Kidney capillary endothelial cell (primary cell): ENCODE results near the gene FAM228B.
"Not testable (repeated sequence)": the region's sequence is repeated elsewhere in the genome, so short reads cannot be mapped to it uniquely, and the experiment has no call there.

Source experiments
- DNase-seq: peaks from one replicate; pipeline ENCODE4 v3.0.0-alpha.2; 2018; ENCODE audit warnings: low spot score

The FAM228B gene

DNA sequence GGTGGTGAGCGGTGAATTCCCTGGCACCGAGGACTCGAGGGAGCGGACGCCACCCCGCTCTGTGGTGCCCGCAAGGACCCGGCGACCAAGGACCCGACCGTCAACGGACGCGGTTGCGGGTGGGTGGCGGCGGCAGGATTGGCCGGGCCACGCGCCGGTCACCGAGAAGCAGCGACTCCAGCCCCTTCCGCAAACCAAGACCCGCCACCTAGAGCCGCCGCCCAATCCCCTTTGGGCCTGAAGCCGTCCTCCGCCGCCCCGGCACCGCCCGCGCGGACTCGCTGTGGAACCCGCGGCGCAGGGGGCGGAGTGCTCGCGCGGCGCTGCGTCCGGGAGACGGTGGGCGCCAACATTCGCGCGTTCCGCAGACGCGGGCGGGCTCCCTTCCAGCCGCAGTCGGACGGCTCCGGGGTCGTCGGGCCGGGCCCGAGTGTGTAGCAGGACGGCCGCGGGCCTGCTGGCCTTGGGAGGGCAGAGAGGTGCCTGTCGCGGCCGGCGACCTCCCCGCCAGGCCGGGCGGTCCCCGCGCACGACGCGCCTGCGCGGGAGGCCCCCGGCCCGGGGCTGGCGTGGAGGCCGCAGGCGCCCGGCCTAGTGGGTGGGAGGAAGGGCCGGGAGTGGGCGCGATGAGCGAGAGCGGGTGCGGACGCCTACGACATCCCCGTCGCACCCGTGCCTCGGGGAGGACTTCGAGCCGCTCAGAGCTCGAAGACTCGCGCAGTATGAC is at the start of gene FAM228B, which contains the start of gene PFN4:
FAM228B (plus strand) TSS at position 275 of the 727 bp plus-strand sequence. CDS start 893 bp downstream, outside the sequence.
PFN4 (minus strand) TSS at position 140 of the 727 bp plus-strand sequence. CDS start 799 bp downstream, outside the sequence.
- DNase-seq: peak; percentile 70

DNA sequence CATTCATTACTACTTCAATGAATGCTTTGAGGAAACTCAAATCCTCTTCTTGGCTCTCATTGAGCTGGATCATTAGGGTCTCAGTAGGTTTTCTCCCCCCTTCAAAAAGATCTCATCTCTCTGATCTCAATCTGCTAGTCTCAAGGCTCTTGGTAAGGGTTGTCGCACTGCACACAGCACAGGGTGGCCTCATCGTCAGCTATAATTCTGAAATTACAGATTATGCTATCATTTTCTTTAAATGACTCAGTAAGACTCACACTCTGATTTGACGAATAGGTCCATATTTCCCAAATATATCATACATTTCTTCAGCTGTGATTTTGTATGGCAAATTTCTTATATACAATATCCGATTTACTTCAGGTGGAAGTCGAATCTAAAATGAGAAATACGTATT is 49.5 kb upstream of the FAM228B start:
- no peak for DNase-seq

DNA sequence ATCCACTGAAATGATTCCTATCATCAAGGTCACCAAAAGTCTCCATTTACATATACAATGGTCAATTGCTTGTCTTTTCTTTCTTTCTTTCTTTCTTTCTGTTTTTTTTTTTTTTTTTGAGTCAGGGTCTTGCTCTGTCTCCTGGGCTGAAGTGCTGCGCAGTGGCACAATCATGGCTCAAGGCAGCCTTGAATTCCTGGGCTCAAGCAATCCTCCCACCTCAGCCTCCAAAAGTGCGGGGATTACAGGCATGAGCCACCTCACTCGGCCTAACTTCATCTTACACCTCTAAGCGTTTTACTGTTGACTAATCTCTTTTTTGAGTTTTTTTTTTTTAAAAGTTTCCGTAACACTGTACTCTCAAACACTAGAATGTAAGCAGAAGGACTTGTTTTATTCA is 48.0 kb upstream of the FAM228B start:
- no peak for DNase-seq

DNA sequence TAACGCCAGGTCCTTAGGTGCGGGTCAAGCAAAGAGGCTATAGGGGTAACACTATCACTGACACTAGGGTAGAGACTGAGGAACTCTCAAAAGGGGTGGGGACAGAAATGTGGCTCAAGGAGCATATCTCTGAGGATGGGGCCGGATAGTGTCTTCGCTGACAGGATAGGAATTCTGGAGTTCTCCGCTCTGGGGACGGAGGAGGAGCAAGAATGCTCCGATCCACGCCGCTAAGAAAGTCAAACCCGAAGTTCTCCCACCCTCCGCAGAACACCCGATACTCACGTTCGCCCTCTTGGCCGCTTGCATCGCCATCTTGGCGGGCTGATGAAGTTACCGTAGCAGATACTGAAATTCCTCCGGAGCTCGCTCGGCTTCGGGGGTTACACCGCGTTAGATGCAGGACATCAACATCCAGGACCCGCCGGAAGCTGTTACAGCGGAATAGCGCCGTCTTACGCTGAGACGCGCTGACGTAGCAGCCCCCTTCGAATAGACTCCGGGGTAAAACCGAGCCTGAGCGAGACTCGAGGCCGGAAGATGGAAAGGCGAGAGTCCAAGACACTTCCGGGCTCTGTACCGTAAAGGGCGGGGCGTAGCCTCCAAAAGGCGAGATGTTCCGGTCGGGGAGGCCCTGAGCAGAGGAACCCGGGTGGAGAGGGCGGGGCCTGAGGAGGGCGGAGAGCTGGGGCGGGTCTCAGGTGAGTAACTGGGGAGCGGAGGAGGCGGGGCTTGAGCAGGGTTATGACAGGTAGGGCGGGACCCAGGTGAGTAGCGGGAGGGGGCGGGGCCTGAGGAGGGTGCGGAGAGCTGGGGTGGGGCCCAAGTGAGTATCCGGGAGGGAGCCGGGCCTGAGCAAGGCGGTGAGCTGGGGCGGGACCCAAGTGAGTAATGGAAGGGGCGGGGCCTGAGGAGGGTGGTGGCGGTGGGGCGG is 47.1 kb upstream of the FAM228B start, which contains the start of gene SF3B6:
SF3B6 (minus strand) TSS at position 412 of the 934 bp plus-strand sequence; CDS start at position 315, 97 bp downstream.
- peak; percentile 96 for DNase-seq

DNA sequence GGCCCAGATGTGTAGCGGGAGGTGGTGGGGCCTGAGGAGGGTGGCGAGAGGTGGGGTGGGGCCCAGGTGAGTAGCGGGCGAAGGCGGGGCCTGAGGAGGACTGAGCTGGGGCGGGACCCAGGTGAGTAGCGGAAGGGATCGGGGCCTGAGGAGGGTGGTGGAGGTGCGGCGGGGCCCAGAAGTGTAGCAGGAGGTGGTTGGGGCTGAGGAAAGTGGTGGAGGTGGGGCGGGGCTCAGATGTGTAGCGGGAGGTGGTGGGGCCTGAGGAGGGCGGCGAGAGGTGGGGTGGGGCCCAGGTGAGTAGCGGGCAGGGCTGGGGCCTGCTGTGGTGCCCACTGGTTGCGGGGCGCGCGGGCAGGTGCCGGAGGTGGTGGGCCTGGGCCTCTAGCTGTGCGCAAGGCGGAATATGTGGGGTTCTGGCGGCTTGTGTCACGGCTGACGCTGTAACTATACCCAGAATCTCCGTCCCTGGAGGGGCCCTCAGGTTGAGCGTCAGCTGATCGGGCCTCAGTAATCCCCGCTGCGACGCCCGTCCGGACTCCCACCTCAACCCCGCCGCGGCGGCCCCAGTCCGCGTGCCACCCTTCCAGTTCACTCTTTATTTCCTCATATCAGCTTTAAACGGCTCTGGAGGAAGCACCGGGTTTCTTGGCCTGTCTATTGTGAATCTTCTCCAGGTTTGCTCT is 46.3 kb upstream of the FAM228B start:
- DNase-seq: no peak

DNA sequence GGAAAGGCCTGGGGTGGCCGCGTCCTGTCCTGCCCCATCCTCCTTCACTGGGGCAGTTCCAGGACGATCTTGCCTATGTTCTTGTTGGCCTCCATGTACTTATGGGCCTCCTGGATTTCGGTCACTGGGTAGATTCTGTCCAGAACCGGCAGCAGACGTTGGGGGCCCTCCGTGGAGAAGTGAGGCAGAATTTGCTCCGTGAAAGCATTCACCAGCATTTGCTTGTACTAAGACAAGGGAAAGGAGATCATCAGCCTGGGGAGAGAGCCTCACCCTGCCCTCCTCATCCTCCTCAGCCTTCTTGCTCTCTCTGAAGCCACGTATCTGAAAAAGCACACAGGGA is 45.8 kb upstream of the FAM228B start:
- no peak for DNase-seq

DNA sequence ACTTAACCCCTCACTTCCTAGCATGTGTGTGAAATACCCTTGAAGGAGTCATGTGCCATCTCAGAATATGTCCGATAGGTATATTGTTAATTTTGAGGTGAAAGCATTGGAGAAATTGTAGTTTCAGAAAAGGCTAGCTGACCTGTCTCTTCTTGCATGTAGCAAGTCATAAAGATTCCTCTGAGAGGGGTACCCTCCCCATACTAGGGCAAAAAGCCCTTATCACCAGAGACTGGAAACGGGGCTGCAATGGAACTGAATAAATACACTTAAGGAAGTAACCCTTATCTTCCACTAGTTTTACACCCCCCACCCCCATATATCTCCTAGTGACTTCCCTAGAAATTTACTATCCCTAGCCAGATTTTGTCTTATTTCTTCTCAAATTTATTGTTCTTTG is 45.4 kb upstream of the FAM228B start:
- DNase-seq: no peak

DNA sequence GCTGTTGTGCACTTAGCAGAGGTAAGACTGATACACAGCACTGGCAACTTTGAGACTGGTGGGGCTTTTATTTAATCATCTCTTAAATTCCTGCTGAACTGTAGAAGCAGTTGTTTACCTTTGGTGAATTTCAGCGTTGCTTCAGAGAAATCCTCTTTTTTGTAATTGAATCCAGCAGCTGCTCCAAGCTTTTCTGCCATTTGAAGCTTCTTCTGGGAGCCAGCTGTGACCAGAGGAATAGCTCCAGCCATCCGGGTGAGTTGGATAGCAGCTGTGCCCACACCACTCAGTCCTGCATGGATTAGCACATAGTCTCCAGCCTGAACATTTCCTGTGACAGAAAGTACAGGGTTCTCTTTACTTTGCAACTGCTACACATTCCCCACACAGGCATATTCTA is 42.6 kb upstream of the FAM228B start:
- no peak for DNase-seq

DNA sequence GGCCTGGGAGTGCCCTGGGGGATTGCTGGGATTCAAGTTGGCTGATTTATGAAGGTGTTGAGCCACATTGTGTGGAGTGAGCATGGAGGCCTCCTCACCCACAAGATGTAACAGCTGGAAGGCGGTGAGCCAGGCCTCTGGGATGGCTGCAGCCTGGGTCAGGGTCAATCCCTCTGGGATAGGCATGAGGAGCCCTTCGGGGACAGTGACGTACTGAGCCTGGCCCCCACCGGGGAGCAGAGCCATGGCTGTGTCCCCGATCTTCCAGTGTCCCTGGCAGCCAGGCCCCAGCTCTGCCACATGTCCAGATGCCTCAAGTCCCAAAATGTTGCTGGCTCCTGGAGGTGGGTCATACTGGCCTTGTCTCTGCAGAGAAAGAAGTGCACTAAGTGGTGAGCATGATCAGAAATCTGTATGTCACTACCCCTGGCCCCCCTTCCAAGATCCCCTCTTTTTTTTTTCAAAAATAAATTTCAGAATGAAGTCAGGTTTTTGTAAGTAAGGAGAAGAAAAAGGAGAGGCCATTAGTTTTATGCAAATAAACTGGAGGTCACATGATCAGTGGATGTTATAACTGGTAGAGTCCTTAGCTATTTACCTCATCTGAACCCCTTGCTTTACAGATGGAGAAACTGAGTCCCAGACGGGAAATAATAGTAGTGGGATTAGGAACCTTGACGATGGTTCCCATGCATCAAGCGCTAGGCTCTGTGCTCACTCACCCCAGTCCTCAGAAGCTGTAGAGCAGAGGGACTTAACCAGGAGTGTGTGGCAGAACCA is 40.3 kb upstream of the FAM228B start:
- DNase-seq: no peak

DNA sequence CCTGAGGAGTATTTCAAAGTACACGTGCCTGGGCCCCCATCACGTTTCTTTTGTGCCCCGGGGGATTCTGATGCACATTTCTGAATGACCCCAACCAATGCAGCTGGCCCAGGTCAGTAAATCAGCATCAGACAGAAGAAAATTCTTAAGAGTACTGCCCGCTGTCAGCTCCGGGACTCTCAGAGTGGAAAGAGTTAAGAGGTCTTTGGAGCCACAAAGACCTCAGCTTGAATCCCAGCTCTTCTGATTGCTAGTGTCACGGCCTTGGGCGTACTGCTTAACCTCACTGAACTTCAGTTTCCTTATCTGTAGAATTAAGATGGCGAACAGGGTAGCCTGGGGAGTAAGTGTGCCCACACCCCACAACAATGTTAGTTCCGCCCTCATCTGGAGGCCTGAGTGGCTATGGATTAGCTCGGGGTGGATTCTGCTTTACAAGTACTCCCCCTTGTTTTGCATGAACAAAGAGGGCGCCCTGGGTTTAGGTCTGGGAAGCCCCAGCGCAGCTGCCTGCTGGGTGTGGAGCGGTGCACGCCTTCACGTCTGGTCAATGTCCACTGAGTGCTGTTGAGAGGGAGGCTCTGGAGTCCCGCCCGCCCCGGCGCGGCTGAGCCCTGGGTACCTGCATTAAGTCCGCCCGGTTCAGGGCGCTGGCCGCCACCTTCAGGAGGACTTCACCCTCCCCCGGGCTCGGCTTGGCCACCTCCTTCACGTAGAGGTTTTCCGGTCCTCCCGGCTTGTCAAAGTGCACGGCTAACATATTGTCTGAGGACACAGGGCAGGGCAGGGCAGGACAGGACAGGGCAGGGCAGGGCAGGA is 39.5 kb upstream of the FAM228B start:
- DNase-seq: peak; percentile 63

DNA sequence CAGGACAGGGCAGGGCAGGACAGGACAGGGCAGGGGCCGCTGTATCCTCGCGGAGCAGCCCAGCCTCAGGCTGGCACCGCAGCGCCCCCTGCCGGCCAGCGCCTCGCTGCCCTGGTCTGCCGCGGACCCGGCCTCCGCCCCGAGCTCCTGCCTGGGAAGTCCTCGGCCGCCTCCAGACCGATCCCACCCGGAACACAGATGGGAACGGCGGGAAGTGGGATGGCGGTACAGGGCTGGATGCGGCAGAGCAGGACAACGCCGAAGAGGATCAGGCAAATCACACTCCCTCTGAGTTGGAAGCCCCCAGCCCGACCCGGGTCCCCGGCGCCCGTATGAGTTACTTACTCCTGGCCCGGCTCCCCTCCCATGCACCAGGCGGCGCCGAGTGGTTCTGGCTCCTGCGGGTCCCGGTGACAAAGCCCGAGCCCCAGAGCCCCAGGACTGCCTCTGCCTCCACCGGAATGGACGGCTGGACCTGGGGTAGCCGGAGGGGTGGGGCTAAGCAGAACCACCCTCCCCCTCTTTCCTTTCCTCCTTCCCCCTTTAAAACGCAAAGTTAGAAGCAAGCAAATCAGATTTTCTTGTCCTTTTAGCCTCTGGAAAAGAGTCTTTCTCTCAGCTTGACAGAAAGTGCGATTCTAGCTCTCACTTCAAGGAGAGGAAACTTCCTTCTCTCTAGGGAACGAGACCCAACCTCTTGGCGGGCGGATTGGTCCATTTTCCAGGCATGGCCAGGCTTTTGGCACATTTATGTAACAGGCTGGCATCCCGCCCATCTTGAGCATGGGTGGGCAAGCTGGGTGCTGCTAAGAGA is 38.7 kb upstream of the FAM228B start, which contains the start of gene TP53I3:
TP53I3 (minus strand) TSS at position 449 of the 814 bp plus-strand sequence. CDS start 508 bp downstream, outside the sequence.
- DNase-seq: peak; percentile 91

DNA sequence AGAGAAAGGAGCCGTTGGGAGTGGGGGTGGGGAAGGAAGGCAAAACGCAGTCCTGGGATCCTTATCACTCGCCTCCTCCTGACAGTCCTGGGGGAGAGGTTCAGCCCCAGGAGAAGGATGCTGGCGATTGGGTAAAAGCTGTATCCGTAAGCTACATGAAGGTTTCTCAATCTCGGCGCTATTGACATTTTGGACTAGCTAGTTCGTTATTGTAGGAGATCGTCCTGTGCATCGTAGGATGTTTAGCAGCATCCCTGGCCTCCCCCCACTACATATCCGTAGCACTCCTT is 38.1 kb upstream of the FAM228B start:
- DNase-seq: no peak

DNA sequence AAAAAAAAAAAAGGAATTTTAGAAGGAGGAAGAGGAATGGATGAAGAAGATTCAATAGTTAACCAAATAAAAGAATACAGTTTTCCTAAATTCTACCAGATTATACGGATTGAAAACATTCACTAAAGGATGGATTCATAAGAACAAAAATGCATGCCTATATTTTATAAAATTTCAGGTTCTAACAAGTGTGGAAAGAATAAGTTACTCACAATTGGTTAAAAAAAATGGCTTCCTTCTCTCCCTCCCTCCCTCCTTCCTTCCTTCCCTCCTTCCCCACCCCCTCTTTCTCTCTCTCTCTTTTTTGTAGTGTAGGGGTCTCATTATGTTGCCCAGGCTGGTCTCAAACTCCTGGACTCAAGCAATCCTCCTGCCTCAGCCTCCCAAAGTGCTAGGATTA is 37.0 kb upstream of the FAM228B start:
- DNase-seq: no peak

DNA sequence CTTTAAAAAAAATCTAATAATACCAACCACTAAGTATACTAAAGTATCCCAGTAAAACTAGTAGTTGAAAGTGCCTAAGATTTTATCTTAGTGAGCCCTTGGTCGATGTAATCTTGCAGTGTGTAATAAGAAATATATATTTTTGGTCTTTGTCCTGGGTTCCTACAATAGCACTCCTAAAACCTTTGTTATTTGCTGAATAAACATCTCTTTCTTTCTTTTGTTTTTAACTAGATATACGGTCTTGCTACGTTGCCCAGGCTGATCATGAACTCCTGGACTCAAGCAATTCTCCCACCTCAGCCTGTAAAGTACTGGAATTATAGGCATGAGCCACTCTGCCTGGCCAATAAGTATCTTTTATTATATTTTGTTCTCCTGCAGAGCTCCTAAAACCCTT is 36.2 kb upstream of the FAM228B start:
- DNase-seq: no peak

DNA sequence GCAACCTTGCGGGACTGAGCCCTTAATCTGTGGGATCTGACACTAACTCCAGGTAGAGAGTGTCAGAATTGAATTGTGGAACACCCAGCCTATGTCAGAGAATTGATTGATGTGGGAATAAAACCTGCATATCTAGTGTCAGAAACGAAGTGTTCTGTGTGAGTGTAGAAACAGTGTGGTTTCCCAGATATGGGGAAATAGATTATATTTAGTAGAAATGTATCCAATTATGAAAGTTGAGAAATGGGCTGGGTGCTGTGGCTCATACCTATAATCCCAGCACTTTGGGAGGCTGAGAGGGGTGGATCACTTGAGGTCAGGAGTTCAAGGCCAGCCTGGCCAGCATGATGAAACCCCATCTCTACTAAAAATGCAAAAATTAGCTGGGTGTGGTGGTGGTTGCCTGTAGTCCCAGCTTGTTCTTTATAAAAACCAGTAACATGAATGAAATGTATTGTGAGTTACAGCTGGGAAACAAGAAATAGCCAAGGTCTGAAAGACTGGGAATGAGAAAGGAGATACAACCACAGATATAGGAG is 34.4 kb upstream of the FAM228B start:
- no peak for DNase-seq

DNA sequence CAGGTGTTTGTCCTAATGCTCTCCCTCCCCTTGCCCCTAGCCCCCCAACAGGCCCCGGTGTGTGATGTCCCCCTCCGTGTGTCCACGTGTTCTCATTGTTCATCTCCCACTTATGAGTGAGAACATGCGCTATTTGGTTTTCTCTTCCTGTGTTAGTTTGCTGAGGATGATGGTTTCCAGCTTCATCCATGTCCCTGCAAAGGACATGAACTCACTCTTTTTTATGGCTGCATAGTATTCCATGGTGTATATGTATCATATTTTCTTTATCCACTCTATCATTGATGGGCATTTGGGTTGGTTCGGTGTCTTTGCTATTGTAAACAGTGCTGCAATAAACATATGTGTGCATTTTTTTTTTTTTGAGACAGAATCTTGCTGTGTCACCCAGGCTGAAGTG is 30.0 kb upstream of the FAM228B start:
- not testable (repeated sequence) for DNase-seq

DNA sequence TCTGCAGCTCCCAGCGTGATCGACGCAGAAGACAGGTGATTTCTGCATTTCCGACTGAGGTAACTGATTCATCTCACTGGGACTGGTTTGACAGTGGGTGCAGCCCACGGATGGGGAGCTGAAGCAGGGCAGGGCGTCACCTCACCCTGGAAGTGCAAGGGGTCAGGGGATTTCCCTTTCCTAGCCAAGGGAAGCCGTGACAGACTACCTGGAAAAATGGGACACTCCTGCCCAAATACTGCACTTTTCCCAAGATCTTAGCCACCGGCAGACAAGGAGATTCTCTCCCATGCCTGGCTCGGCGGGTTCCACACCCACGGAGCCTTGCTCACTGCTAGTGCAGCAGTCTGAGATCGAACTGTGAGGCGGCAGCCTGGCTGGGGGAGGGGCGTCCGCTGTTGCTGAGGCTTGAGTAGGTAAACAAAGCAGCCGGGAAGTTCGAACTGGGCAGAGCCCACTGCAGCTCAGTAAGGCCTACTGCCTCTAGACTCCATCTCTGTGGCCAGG is 28.0 kb upstream of the FAM228B start:
- DNase-seq: not testable (repeated sequence)

DNA sequence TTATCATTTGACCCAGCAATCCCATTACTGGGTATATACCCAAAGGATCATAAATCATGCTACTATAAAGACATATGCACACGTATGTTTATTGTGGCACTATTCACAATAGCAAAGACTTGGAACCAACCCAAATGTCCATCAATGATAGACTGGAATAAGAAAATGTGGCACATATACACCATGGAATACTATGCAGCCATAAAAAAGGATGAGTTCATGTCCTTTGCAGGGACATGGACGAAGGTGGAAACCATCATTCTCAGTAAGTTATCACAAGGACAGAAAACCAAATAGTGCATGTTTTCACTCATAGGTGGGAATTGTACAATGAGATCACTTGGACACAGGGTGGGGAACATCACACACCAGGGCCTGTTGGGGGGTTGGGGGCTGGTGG is 22.5 kb upstream of the FAM228B start:
- not testable (repeated sequence) for DNase-seq

DNA sequence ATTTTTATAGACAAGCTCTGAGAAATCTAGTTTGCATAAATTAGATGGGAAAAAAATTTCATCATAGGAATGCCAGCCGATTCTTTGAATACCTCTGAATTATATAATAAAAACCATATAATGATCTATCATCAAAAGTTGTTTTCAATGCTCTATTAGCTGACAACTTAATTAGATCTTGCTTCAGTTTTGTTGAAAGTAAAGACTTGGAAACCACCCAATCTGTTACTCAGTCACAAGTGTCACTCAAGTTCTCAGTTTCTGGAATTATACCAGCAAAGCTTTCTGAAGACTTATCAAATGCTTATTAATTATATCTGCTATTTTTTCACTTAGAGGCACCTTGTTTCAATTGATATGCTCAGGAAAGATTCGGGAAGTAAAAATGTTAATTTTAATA is 21.3 kb upstream of the FAM228B start:
- no peak for DNase-seq
